Tibial nerve (tissue), 4 donors: ENCODE measurements around the gene ABCB9.
"Not testable (repeated sequence)": the region's sequence is repeated elsewhere in the genome, so short reads cannot be mapped to it uniquely, and the experiment has no call there.

Experiments
- EP300 ChIP-seq, 2 donors: sonication (generic); formaldehyde crosslinking; IDR thresholded peaks; one replicate each; pipeline ENCODE4 v1.6.1; 2017; ENCODE audit warnings: antibody characterized with exemption in 2 of 2, mild to moderate bottlenecking in 1 of 2
- POLR2A ChIP-seq, 2 donors: fragments of 450-650 bp; IDR thresholded peaks; one replicate each; pipeline ENCODE4 v1.6.1; 2017; ENCODE audit warnings: antibody characterized with exemption in 2 of 2, mild to moderate bottlenecking in 2 of 2, moderate library complexity in 2 of 2
- TF ChIP-seq, protein P1 (sequence below), 5 experiments: fragments of 200-600 bp in 3 of 5; fragments of 450-650 bp in 2 of 5; sonication (generic) in 3 of 5; IDR thresholded peaks; one replicate each; pipeline ENCODE4 v1.5.1; 2016 to 2019; ENCODE audit warnings: antibody characterized with exemption in 5 of 5, mild to moderate bottlenecking in 3 of 5, moderate library complexity in 2 of 5

DNA sequence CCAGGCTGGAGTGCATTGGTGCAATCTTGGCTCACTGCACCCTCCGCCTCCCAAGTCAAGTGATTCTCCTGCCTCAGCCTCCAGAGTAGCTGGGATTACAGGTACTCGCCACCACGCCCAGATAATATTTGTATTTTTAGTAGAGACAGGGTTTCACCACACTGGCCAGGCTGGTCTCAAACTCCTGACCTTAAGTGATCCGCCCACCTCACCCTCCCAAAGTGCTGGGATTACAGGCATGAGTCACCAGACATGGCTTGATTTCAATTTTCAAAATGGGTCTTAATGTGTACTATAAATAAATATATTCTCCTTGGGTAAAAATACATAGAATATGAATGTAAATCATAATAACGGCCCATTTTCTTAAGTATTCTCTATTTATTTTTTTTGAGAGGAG is 24.9 kb downstream of the ABCB9 start:
- TF ChIP-seq, protein P1, sequence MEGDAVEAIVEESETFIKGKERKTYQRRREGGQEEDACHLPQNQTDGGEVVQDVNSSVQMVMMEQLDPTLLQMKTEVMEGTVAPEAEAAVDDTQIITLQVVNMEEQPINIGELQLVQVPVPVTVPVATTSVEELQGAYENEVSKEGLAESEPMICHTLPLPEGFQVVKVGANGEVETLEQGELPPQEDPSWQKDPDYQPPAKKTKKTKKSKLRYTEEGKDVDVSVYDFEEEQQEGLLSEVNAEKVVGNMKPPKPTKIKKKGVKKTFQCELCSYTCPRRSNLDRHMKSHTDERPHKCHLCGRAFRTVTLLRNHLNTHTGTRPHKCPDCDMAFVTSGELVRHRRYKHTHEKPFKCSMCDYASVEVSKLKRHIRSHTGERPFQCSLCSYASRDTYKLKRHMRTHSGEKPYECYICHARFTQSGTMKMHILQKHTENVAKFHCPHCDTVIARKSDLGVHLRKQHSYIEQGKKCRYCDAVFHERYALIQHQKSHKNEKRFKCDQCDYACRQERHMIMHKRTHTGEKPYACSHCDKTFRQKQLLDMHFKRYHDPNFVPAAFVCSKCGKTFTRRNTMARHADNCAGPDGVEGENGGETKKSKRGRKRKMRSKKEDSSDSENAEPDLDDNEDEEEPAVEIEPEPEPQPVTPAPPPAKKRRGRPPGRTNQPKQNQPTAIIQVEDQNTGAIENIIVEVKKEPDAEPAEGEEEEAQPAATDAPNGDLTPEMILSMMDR (IDR thresholded peaks at IDR 0.05) = not testable (repeated sequence)
- TF ChIP-seq POLR2A, EP300 (IDR thresholded peaks at IDR 0.05): not testable (repeated sequence)
